HG03097 (cell line): ENCODE results near the gene LMBRD1.
"Not testable (repeated sequence)": the region's sequence is repeated elsewhere in the genome, so short reads cannot be mapped to it uniquely, and the experiment has no call there.

Source experiments
- ATAC-seq: cut with Tn5 transposase; IDR thresholded peaks from one replicate; pipeline ENCODE4 v1.9.1; 2021; ENCODE audit not compliant: unreplicated experiment, low FRiP score

Gene LMBRD1

GRCh38 chr6:69801225-69801624 is 4.4 kb upstream of the LMBRD1 start:
- no peak for ATAC-seq

- ATAC-seq, result not testable (repeated sequence)
Observed at GRCh38 chr6:69798796-69799195, 2.0 kb upstream of the LMBRD1 start.

- peak; percentile 20 for ATAC-seq
Observed at GRCh38 chr6:69796073-69796641, 653 bp downstream of the LMBRD1 start.

- ATAC-seq, result peak; percentile 34
Observed at GRCh38 chr6:69795469-69796072, 1.2 kb downstream of the LMBRD1 start.

GRCh38 chr6:69792292-69792691 is 4.5 kb downstream of the LMBRD1 start:
- no peak for ATAC-seq

GRCh38 chr6:69791065-69791471 is 5.7 kb downstream of the LMBRD1 start:
- ATAC-seq, result peak; percentile 37

GRCh38 chr6:69790629-69791028 is 6.2 kb downstream of the LMBRD1 start:
- peak; percentile 8 for ATAC-seq

GRCh38 chr6:69789578-69789977 is 7.2 kb downstream of the LMBRD1 start:
- no peak for ATAC-seq

- ATAC-seq, result not testable (repeated sequence)
Observed at GRCh38 chr6:69787436-69787835, 9.4 kb downstream of the LMBRD1 start.

GRCh38 chr6:69785697-69786096 is 11.1 kb downstream of the LMBRD1 start:
- no peak for ATAC-seq

- peak; percentile 62 for ATAC-seq
Observed at GRCh38 chr6:69784595-69785377, 12.0 kb downstream of the LMBRD1 start.

- ATAC-seq, result no peak
Observed at GRCh38 chr6:69783108-69783507, 13.7 kb downstream of the LMBRD1 start.

GRCh38 chr6:69780585-69781178 is 16.1 kb downstream of the LMBRD1 start:
- ATAC-seq, result no peak

- ATAC-seq, result no peak
Observed at GRCh38 chr6:69775941-69776340, 20.9 kb downstream of the LMBRD1 start.

- no peak for ATAC-seq
Observed at GRCh38 chr6:69775585-69775849, 21.3 kb downstream of the LMBRD1 start.

- no peak for ATAC-seq
Observed at GRCh38 chr6:69774740-69775584, 21.8 kb downstream of the LMBRD1 start.

- no peak for ATAC-seq
Observed at GRCh38 chr6:69771158-69771906, 25.5 kb downstream of the LMBRD1 start.

- ATAC-seq, result no peak
Observed at GRCh38 chr6:69768664-69769063, 28.1 kb downstream of the LMBRD1 start.

- no peak for ATAC-seq
Observed at GRCh38 chr6:69763763-69764162, 33.0 kb downstream of the LMBRD1 start.

GRCh38 chr6:69761853-69762252 is 35.0 kb downstream of the LMBRD1 start:
- ATAC-seq, result no peak
